ENCODE measurements around the gene ABLIM3. TPM values are rescaled to one million over a fixed set of nuclear protein-coding genes. Genes with fewer than 3 reads are reported as not detected.

The ABLIM3 gene
- total and polyA plus RNA-seq, 2 of the 8 experiments (the other 6 are each of a cell fraction or from before 2014, with no cell fraction given) = 0.36 to 0.56 TPM

DNA sequence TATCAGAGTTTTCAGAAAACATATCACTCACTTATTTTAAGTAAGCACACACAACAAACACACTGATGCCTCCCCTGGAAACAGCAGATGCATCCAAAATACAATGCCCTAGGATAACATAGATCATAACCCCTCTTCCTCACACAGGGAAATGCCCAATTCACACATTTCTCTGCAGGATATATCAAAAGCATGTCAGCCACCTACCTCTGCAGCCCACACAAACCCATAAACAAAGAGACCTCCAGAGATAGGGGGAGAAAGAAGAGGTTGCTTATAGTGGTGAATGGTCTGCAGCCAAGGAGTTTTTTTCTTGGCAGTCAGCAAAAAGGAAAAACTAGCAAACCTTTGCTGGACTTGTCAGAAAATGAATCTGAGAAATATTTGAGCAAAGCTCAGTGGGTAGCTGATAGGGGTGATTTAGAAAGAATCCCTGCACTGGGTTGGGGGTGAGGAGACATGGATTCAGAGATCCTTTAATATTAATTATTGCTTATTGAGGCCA, 36.1 kb downstream of the ABLIM3 start:
- H2AFZ ChIP-seq (ENCODE audit: low read length) = no peak overlapping the region
- H2BK5ac ChIP-seq (ENCODE audit: low read depth, low read length) = no peak overlapping the region
- no peaks in the 10 kb centered on the region for H4K20me1 ChIP-seq (replicated peaks in 1 of 2; ENCODE audit: control insufficient read depth in 1 of 2, insufficient read depth in 2 of 2, low read length in 2 of 2)
- no peaks in the 10 kb centered on the region for H3K79me2 ChIP-seq (ENCODE audit: control insufficient read depth in 1 of 2, insufficient read depth in 2 of 2, low read length in 2 of 2)
- H2BK20ac ChIP-seq (ENCODE audit: low read length) = no peak overlapping the region
- H3K4me2 ChIP-seq (ENCODE audit: insufficient read depth in 1 of 2, low read depth in 2 of 2, low read length in 2 of 2) = no peak overlapping the region
- ChIA-PET CTCF (ENCODE audit: partially characterized antibody) (no interaction called here), POLR2A (ENCODE audit: partially characterized antibody) (no interaction called here)
- H3K23ac ChIP-seq (ENCODE audit: insufficient read length) = no peak overlapping the region
- H2BK15ac ChIP-seq (ENCODE audit: low read length) = no peak overlapping the region
- no peak for FAIRE-seq
- H4K91ac ChIP-seq (replicated peaks; ENCODE audit: insufficient read length, low read length) = no peak overlapping the region
- H2AK5ac ChIP-seq (ENCODE audit: low read depth, low read length) = no peak overlapping the region
- no peaks in the 10 kb centered on the region for H3K23me2 ChIP-seq (ENCODE audit: low read depth, low read length)
- H2BK120ac ChIP-seq (replicated peaks; ENCODE audit: low read depth, low read length) = no peak overlapping the region
- H3K9ac ChIP-seq (replicated peaks in 1 of 4; ENCODE audit: extremely low read depth in 1 of 4, low read depth in 3 of 4, low read length in 3 of 4) = no peak overlapping the region
- H2BK12ac ChIP-seq (ENCODE audit: low read depth, low read length) = no peak overlapping the region
- no peak overlapping the region for H3K14ac ChIP-seq (ENCODE audit: insufficient read length)
- H3K4me1 ChIP-seq (replicated peaks in 1 of 4; ENCODE audit: control insufficient read depth in 3 of 4, insufficient read depth in 4 of 4, low read length in 3 of 4) = peaks cover 0 to 5% (median 1%) of the 10 kb centered on the region in 4 experiments; a peak in 1 of 7 replicates
- H3K36me3 ChIP-seq (ENCODE audit: control insufficient read depth in 2 of 4, insufficient read depth in 4 of 4, low read length in 3 of 4) = no peaks in the 10 kb centered on the region
- no peak overlapping the region for H4K8ac ChIP-seq (ENCODE audit: extremely low read depth, insufficient read depth, low read length)
- no peaks in the 10 kb centered on the region for H3K9me3 ChIP-seq (ENCODE audit: insufficient read depth in 2 of 2, low read depth in 1 of 2, low read length in 1 of 2)
- H4K5ac ChIP-seq (ENCODE audit: insufficient read length, low read depth, low read length) = no peak overlapping the region
- no peak overlapping the region for H3K56ac ChIP-seq (replicated peaks; ENCODE audit: insufficient read length, low read depth, low read length)
- H3K4ac ChIP-seq (replicated peaks; ENCODE audit: insufficient read length, low read depth, low read length) = no peak overlapping the region
- H3K27ac ChIP-seq (ENCODE audit: low read depth, low read length) = no peak overlapping the region
- DNase-seq (ENCODE audit: low read depth in 1 of 2, low spot score in 2 of 2) = no peak
- TF ChIP-seq, protein P1, sequence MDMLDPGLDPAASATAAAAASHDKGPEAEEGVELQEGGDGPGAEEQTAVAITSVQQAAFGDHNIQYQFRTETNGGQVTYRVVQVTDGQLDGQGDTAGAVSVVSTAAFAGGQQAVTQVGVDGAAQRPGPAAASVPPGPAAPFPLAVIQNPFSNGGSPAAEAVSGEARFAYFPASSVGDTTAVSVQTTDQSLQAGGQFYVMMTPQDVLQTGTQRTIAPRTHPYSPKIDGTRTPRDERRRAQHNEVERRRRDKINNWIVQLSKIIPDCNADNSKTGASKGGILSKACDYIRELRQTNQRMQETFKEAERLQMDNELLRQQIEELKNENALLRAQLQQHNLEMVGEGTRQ (IDR thresholded peaks at IDR 0.05; ENCODE audit: low read length) = no peak
- TF ChIP-seq SP1 (IDR thresholded peaks at IDR 0.05; ENCODE audit: low read depth, low read length) (no peak), ASH2L (IDR thresholded peaks at IDR 0.05; ENCODE audit: low read length) (no peak), BRCA1 (IDR thresholded peaks at IDR 0.05; ENCODE audit: low read depth, low read length) (no peak), NRF1 (IDR thresholded peaks at IDR 0.05; ENCODE audit: low read depth, low read length) (no peak), CHD1 (IDR thresholded peaks at IDR 0.05; ENCODE audit: low read depth, low read length) (no peak), POLR2A (IDR thresholded peaks at IDR 0.05; ENCODE audit: control extremely low read depth in 1 of 2, low read depth in 2 of 2, low read length in 2 of 2) (no peak), BCL11A (IDR thresholded peaks at IDR 0.05; ENCODE audit: low read depth in 2 of 2, low read length in 2 of 2) (no peak), PHF8 (conservative IDR thresholded peaks at IDR 0.05; ENCODE audit: low read depth, low read length) (no peak), TBP (IDR thresholded peaks at IDR 0.05; ENCODE audit: low read depth, low read length) (no peak), POLR2AphosphoS5 (IDR thresholded peaks at IDR 0.05; ENCODE audit: low read depth, low read length) (no peak), SP2 (IDR thresholded peaks at IDR 0.05; ENCODE audit: low read length) (no peak), RBBP5 (IDR thresholded peaks at IDR 0.05; ENCODE audit: borderline replicate concordance, low read depth, low read length) (no peak), HDAC6 (IDR thresholded peaks at IDR 0.05; ENCODE audit: low read depth, low read length) (no peak), SP4 (IDR thresholded peaks at IDR 0.05; ENCODE audit: low read length) (no peak), RNF2 (IDR thresholded peaks at IDR 0.05; ENCODE audit: borderline replicate concordance, low read depth, low read length, missing control alignments, poor library complexity, severe bottlenecking) (no peak)
- H3K18ac ChIP-seq (ENCODE audit: extremely low read depth, low read length) = no peak overlapping the region
- peaks cover 0 to 2% (median 0%) of the 10 kb centered on the region in 4 experiments; a peak in 1 of 7 replicates for H3K27me3 ChIP-seq (replicated peaks in 1 of 4; ENCODE audit: control insufficient read depth in 3 of 4, extremely low read depth in 1 of 4, insufficient read depth in 3 of 4, low read length in 3 of 4)
- H3K4me3 ChIP-seq (ENCODE audit: extremely low read depth in 1 of 4, insufficient read depth in 2 of 4, low read depth in 3 of 4, low read length in 4 of 4) = no peak overlapping the region
- no peaks in the 10 kb centered on the region for H3K79me1 ChIP-seq (ENCODE audit: low read depth, low read length)
